ENCODE data around the gene ZBTB44.

GRCh38 chr11:130202009-130202817 lies 112.5 kb downstream of the ZBTB44 start:
- TF ChIP-seq, protein P1, sequence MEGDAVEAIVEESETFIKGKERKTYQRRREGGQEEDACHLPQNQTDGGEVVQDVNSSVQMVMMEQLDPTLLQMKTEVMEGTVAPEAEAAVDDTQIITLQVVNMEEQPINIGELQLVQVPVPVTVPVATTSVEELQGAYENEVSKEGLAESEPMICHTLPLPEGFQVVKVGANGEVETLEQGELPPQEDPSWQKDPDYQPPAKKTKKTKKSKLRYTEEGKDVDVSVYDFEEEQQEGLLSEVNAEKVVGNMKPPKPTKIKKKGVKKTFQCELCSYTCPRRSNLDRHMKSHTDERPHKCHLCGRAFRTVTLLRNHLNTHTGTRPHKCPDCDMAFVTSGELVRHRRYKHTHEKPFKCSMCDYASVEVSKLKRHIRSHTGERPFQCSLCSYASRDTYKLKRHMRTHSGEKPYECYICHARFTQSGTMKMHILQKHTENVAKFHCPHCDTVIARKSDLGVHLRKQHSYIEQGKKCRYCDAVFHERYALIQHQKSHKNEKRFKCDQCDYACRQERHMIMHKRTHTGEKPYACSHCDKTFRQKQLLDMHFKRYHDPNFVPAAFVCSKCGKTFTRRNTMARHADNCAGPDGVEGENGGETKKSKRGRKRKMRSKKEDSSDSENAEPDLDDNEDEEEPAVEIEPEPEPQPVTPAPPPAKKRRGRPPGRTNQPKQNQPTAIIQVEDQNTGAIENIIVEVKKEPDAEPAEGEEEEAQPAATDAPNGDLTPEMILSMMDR (IDR thresholded peaks at IDR 0.05) = no peak
- TF ChIP-seq POLR2AphosphoS5 (IDR thresholded peaks at IDR 0.05; ENCODE audit: insufficient read depth in 1 of 2, low read depth in 1 of 2) (no peak), POLR2A (IDR thresholded peaks at IDR 0.05) (no peak)
